GM19023 (cell line): Measurements from ENCODE around the gene ISL2.

Source experiments
- ATAC-seq: cut with Tn5 transposase; IDR thresholded peaks from one replicate; pipeline ENCODE4 v1.9.1; 2021; ENCODE audit warnings: mild to moderate bottlenecking, moderate library complexity; ENCODE audit not compliant: unreplicated experiment

The ISL2 gene

DNA sequence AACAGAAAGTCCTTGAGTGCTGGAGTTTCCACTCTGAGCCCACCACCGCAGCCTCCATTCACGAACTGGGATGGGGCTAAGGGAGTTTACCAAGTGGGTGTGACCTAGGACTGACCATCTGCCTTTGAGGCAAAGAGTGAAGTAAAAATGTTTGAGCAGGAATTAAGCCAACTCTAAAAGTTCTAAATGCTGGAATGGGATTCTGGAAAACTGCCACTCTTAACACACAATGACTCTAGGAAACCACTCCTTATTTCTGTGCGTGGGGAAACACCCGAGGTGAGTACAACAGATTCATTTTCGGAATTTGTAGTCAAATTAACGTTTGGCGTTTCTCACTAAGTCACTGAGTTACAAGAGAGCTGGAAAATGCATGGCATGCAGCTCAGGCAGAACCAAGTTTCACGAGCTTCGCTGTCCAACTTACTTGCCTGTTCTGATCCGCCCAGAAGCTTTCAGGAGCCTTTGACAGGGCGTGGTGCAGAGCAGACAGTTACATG, 31.6 kb downstream of the ISL2 start:
- no peak for ATAC-seq

DNA sequence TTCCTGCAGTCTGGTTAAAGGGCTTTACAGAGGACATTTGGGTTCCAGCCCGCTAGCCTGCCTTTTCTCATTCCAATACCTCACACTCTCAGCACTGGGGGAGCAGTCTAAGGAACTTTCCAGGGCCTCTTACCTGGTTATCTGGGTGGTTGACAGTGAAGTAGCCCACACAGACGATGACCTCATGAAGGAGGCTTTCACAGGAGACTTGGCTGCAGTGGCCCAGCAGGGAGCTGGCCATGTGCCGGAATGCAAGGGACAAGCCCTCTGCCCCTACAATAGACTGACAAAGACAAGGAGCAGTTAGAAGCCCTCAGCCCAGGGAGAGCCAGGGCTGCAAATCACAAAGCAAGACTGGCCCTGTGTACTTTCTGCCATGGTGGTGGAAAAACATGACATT, 39.5 kb downstream of the ISL2 start:
- no peak for ATAC-seq

DNA sequence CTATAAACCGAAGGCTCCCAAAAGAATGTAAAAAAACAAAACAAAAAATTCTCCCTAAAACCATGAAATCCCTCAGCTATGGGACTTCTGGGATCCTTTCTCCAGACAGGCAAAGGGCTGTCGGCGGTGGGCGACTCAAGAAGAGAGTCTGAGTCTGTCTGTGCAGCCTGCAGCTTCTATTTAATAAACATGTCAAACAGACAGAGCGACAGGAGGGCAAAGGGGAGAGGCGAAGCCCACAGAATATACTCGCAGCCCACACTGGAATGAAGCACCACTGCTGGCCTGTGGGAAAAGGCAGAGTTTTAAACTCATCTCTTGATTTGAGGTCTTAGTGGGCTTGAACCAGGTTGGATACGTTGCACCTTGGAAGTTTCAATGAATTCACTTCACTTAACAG, 40.2 kb downstream of the ISL2 start:
- no peak for ATAC-seq

DNA sequence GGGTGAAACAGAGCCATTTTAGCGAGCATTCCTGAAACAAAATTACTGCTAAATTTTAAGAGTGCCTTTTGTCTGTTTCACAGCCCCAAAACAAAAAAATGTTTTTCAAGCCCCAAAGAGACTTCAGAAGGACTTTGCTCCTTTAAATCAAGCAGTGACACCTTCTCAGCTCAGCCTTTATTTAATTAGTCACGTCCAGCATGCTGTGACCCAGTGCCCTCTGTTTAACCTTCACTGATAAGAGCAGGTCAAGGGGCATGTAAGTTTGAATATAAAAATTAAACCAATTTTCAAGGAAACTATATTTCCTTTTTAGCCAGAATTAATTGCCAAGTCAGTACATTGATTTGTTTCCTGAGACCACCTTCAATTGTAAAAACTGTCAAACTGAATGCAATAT, 40.6 kb downstream of the ISL2 start:
- ATAC-seq = no peak

DNA sequence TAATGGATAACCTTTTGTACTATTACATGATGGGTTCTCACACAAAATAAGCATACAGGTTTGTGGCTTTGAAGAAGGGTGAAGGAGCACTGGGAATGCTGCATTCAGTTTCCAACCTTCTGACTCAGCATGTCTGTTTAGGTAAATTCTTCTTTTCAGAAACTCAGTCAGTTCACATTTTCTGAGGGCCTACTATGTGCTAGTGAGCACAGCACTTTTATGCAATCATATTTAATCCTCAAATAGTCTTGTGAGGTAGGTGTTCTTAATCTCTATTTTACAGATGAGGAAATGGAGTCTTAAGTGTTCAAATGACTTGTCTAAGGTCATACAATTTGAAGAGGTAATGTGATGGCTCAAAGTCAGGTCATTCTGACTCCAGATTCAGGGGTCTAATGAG, 41.2 kb downstream of the ISL2 start:
- no peak for ATAC-seq

DNA sequence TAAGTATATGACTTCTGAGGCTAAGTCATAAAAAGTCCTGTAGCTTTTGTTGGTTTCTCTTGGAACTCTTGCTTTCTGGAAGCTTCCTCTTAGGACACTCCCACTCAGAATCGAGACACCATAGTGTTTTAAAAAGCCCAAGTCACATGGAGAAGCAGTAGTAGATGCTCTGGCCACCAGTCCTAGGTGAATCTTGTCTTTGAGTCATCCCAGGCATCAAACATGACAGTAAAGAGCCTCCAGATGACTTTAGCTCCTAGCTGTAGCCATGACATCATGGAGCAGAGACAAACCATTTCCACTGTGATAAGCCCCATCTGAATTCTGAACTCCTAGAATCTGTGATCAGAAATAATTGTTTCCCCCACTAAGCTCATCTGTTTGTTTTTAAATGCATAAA, 42.1 kb downstream of the ISL2 start:
- no peak for ATAC-seq

DNA sequence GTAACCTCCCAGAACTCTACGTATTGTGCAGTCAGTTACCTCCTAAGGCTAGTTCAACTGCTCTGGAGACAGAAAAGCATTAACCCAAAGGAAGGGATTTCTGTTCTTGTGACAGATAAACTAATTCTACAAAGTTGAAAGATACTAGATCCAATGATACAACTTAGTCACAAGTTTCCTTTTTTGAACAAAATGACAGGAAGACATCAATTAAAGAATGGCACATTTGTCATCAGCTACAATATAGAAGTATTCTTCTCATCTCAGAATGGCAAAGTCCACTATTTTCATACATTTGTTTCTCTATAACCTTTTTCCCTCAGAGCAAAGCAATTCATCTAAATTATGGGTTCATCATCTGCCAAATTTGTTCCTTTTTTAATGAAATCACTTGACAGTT, 43.7 kb downstream of the ISL2 start:
- ATAC-seq = no peak

DNA sequence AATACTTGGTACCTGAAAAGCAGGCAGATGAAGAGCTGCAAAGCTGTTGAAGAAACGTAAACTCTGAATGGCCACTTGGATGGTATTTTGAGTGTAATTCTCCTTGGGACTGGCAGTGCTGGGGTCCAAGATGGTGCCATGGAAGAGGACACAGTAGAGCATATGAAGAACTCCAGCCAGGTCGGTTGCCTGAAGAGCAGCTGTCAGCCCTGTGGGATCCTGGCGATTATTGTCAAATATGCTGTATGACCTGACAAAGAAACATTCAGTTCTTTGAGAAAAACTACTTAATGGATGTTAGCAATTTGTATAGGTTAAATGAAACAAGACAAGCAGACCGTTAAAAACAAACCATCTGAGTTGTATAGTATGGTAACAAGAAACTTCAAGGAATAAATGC, 44.8 kb downstream of the ISL2 start:
- no peak for ATAC-seq

DNA sequence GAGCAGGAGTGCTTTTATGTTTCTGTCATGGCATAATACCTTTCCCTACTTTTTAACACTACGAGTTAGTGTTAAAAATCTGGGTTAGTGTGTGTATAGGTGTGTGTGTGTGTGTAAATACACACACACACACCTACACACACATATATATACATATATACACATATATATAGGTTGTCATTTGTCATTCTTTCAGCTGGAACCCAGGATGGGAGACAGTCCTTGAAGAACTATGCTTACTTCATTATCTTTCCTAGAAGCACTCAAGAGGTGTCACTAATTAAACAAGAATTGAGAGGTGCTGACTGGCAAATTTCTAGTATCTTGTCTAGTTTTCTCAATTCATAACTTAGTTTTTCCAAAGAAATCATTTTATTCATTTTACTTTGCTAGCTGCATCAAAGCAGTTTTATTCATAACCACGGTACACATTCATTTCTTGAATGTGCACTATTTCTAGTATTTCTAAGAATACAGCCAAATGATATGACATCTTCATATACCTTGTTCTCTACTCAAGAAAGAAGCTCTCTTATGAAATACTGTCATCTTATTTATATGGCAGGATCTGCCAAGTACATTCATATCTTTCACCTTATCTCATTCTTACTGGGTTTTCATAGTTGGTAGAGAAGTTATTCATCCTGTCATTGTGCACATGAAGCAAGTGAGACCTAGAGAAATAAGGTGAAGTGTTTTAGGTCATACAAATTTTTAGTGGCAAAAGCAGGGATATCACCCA, 46.6 kb downstream of the ISL2 start:
- ATAC-seq = no peak

DNA sequence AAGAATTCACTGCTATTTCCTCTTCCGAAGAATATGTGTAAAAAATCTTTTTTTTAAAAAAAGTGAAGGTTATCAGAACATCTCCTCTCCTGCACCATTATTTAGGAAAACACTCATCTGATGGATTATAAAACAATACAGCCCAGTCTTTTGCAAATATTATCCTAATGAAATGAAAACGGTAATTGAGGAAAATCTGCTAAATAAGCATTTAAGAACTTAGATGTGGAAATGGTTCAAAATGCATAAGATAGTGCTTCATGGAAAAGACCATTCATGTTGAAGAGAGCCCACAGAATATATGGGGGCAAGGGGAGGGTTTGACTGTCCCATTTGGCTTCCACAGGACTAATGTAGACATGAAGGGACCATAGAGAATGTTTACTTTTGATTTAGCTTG, 47.8 kb downstream of the ISL2 start:
- no peak for ATAC-seq

DNA sequence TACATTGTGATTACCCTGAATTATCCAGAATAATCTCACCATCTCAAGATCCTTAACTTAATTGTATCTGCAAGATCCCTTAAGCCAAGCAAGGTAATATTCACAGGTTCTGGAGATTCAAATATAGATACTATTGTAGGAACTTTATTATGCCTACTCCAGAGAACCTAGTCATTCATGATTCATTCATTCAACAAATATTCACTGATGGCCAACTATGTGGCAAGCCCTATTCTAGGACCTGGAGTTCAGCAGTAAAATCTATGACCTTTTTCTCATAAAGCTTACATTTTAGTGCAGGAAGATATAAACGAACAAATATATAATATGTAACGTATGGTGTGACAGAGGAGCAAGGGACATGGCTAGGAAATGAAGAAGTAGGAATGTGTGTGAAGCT, 49.6 kb downstream of the ISL2 start:
- ATAC-seq = no peak

DNA sequence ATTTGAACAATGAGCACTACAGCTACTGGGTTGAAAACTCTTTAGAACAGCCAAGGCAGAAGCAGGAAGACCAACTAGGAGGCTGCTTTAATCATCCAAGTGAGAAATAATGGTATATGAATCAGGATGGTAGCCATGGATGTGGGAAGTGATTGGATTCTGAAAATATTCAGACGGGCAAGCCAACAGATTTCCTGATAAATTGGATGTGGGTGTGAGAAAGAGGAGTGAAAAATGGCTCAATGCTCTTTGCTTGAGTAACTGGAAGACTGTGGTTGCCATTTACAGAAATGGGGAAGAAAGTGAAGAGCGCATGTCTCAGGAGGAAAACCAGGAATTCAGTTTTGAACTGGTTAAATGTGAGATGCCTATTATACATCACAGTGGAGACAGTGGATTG, 50.4 kb downstream of the ISL2 start:
- no peak for ATAC-seq

DNA sequence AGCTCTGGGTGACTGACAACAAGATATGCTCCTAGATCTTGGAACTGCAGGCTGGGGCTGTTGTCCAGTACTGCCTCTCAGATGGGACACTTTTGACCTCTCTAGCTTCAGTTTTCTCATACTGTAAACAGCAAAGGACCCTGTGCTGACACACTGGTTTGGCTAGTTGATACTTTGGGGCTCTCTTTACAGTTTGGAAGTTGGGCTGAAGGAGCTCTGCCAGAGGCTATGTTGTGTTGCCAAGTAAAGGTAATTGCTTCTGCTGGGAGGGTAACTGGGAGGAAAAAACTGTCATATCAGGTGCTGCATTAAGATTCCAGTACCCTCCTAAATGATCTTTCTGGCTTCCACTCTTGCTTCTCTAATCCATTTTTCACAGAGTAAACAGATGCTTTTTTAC, 54.0 kb downstream of the ISL2 start:
- no peak for ATAC-seq

DNA sequence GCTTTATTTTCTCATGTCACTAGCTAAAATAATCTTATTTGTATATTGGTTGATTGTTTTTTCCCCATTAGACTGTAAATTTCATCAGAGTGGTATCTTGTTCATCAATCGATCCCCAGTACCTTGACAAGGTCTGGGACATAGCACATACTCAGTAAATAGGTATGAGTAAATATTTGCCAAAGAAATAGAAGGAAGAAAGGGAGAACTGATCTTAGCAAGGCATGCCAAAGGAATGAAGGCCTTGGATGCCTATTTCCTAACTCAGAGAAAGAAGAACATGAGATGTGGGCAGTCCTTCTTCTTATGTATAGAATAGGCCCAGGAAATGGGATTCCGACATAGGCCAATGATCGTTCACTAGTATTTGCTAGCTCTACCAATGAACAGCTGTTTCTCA, 54.7 kb downstream of the ISL2 start:
- ATAC-seq = no peak

DNA sequence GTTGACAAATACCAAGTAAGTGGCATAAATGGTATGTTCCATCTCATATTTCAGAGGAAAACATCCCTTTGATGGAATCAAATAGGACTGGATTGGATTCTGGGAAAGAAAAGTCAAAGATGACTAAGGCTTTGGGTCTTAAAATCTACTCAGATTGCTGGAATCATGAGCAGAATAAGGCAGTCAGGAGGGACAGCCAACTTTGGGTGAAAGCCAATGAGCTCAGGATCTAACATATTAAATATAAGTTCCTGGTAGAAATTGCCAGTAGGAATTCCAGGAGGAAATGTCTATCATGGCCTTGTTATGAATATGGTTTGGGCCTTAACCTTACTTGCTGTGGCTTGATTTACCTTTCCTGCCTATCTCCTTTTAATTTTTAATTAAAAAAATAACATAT, 55.3 kb downstream of the ISL2 start:
- ATAC-seq = no peak
